Neuron (in vitro differentiated cells): Measurements from ENCODE around the gene LONRF2.

Experiments used
- H2AFZ ChIP-seq: one replicate; pipeline ENCODE4 v1.6.1; 2013; ENCODE audit warnings: low read depth, mild to moderate bottlenecking, inconsistent platforms, low read length, moderate library complexity
- H3K27me3 ChIP-seq: one replicate; pipeline ENCODE4 v1.6.1; 2013; ENCODE audit warnings: low read length; ENCODE audit not compliant: insufficient read depth
- H3K36me3 ChIP-seq: one replicate; pipeline ENCODE4 v1.6.1; 2013; ENCODE audit warnings: low read length; ENCODE audit not compliant: insufficient read depth
- H3K4me1 ChIP-seq: one replicate; pipeline ENCODE4 v1.6.1; 2013; ENCODE audit warnings: low read length; ENCODE audit not compliant: insufficient read depth
- H3K4me3 ChIP-seq: 2 replicates; pipeline ENCODE4 v1.5.1; 2013; ENCODE audit warnings: mild to moderate bottlenecking, low read length, moderate library complexity
- H3K9me3 ChIP-seq: one replicate; pipeline ENCODE4 v1.6.1; 2013; ENCODE audit warnings: low read length

Gene LONRF2

GRCh38 chr2:100293341-100294161 is 28.8 kb downstream of the LONRF2 start:
- H3K9me3 ChIP-seq = no peaks in the 10 kb centered on the region
- H3K4me1 ChIP-seq = peaks cover 21% of the 10 kb centered on the region

GRCh38 chr2:100292022-100292580 is 30.2 kb downstream of the LONRF2 start:
- Histone ChIP-seq H3K27me3 (no peaks in the 10 kb centered on the region), H3K9me3 (no peaks in the 10 kb centered on the region), H3K4me3 (no peak overlapping the region), H3K36me3 (peaks cover 8% of the 10 kb centered on the region), H3K4me1 (peaks cover 21% of the 10 kb centered on the region), H2AFZ (peak overlapping the region; percentile 7)

More at GRCh38 chr2:100293341-100294161, 28.8 kb downstream of the LONRF2 start:
- Histone ChIP-seq H3K4me3 (no peak overlapping the region), H3K27me3 (no peaks in the 10 kb centered on the region), H2AFZ (no peak overlapping the region), H3K36me3 (peaks cover 13% of the 10 kb centered on the region)

- no peaks in the 10 kb centered on the region for H3K27me3 ChIP-seq
- H2AFZ ChIP-seq = peak overlapping the region; percentile 7
- no peak overlapping the region for H3K4me3 ChIP-seq
- no peaks in the 10 kb centered on the region for H3K9me3 ChIP-seq
- peaks cover 8% of the 10 kb centered on the region for H3K36me3 ChIP-seq
- peaks cover 21% of the 10 kb centered on the region for H3K4me1 ChIP-seq
Measured at GRCh38 chr2:100291152-100291970, 30.9 kb downstream of the LONRF2 start.

- Histone ChIP-seq H3K4me3 (no peak overlapping the region), H3K36me3 (peaks cover 8% of the 10 kb centered on the region), H3K4me1 (peaks cover 21% of the 10 kb centered on the region), H3K27me3 (no peaks in the 10 kb centered on the region), H3K9me3 (no peaks in the 10 kb centered on the region), H2AFZ (no peak overlapping the region)
Measured at GRCh38 chr2:100290718-100291151, 31.6 kb downstream of the LONRF2 start.

GRCh38 chr2:100289020-100289419 is 33.3 kb downstream of the LONRF2 start:
- H2AFZ ChIP-seq = no peak overlapping the region
- H3K36me3 ChIP-seq = peaks cover 9% of the 10 kb centered on the region
- no peak overlapping the region for H3K4me3 ChIP-seq
- H3K4me1 ChIP-seq = peaks cover 21% of the 10 kb centered on the region
- H3K9me3 ChIP-seq = no peaks in the 10 kb centered on the region
- no peaks in the 10 kb centered on the region for H3K27me3 ChIP-seq

GRCh38 chr2:100286318-100286717 is 36.0 kb downstream of the LONRF2 start:
- Histone ChIP-seq H3K4me1 (peaks cover 19% of the 10 kb centered on the region), H3K27me3 (no peaks in the 10 kb centered on the region), H3K4me3 (no peak overlapping the region), H3K36me3 (peaks cover 12% of the 10 kb centered on the region), H2AFZ (no peak overlapping the region), H3K9me3 (no peaks in the 10 kb centered on the region)

GRCh38 chr2:100285691-100286090 is 36.6 kb downstream of the LONRF2 start:
- Histone ChIP-seq H3K4me3 (no peak overlapping the region), H3K27me3 (no peaks in the 10 kb centered on the region), H2AFZ (no peak overlapping the region), H3K36me3 (peaks cover 12% of the 10 kb centered on the region), H3K4me1 (peaks cover 16% of the 10 kb centered on the region), H3K9me3 (no peaks in the 10 kb centered on the region)

- no peaks in the 10 kb centered on the region for H3K9me3 ChIP-seq
- no peak overlapping the region for H3K4me3 ChIP-seq
- no peak overlapping the region for H2AFZ ChIP-seq
- peaks cover 13% of the 10 kb centered on the region for H3K4me1 ChIP-seq
- no peaks in the 10 kb centered on the region for H3K27me3 ChIP-seq
- peaks cover 10% of the 10 kb centered on the region for H3K36me3 ChIP-seq
Measured at GRCh38 chr2:100285011-100285410, 37.3 kb downstream of the LONRF2 start.

GRCh38 chr2:100283724-100284501 is 38.4 kb downstream of the LONRF2 start:
- H3K27me3 ChIP-seq = no peaks in the 10 kb centered on the region
- peaks cover 13% of the 10 kb centered on the region for H3K4me1 ChIP-seq
- no peak overlapping the region for H2AFZ ChIP-seq
- no peaks in the 10 kb centered on the region for H3K9me3 ChIP-seq
- H3K4me3 ChIP-seq = no peak overlapping the region
- peaks cover 7% of the 10 kb centered on the region for H3K36me3 ChIP-seq

GRCh38 chr2:100281521-100282438 is 40.5 kb downstream of the LONRF2 start:
- H2AFZ ChIP-seq = no peak overlapping the region
- no peaks in the 10 kb centered on the region for H3K9me3 ChIP-seq
- H3K36me3 ChIP-seq = peaks cover 7% of the 10 kb centered on the region
- H3K4me3 ChIP-seq = no peak overlapping the region
- H3K4me1 ChIP-seq = peaks cover 13% of the 10 kb centered on the region
- H3K27me3 ChIP-seq = no peaks in the 10 kb centered on the region

GRCh38 chr2:100279586-100280534 is 42.4 kb downstream of the LONRF2 start:
- H2AFZ ChIP-seq = no peak overlapping the region
- H3K4me1 ChIP-seq = peaks cover 13% of the 10 kb centered on the region
- peaks cover 4% of the 10 kb centered on the region for H3K36me3 ChIP-seq
- H3K9me3 ChIP-seq = no peaks in the 10 kb centered on the region
- no peak overlapping the region for H3K4me3 ChIP-seq
- no peaks in the 10 kb centered on the region for H3K27me3 ChIP-seq
